Hepatocyte (in vitro differentiated cells): Measurements from ENCODE around the gene LSS.

Experiments used
- CTCF ChIP-seq: fragments of 200-600 bp; sonication (generic); IDR thresholded peaks from 2 replicates; pipeline ENCODE4 v1.5.1; 2016; ENCODE audit warnings: antibody characterized with exemption, mild to moderate bottlenecking; ENCODE audit not compliant: poor library complexity
- EZH2phosphoT487 ChIP-seq: fragments of 200-600 bp; sonication (generic); IDR thresholded peaks from one replicate; pipeline ENCODE4 v1.6.1; 2018; ENCODE audit warnings: antibody characterized with exemption, mild to moderate bottlenecking, low read depth, moderate library complexity; ENCODE audit not compliant: unreplicated experiment, severe bottlenecking

- TF ChIP-seq CTCF: no peak
- TF ChIP-seq EZH2phosphoT487: no peak
These were observed 34.7 kb downstream of the LSS start for GRCh38 chr21:46193829-46194373.
